Body of pancreas (tissue), 4 donors: ENCODE measurements around the gene LMTK2.

Experiments
- POLR2A ChIP-seq, 3 donors: fragments of 450-650 bp; IDR thresholded peaks; one replicate each; pipeline ENCODE4 v1.6.1; 2016; ENCODE audit warnings: antibody characterized with exemption in 3 of 3, mild to moderate bottlenecking in 2 of 3
- TF ChIP-seq, protein P1 (sequence below), 7 experiments: fragments of 450-650 bp in 4 of 7; fragments of 200-600 bp in 3 of 7; sonication (generic) in 3 of 7; IDR thresholded peaks; one replicate each; pipeline ENCODE4 v1.5.1; 2016 to 2019; ENCODE audit warnings: antibody characterized with exemption in 7 of 7

- TF ChIP-seq, protein P1, sequence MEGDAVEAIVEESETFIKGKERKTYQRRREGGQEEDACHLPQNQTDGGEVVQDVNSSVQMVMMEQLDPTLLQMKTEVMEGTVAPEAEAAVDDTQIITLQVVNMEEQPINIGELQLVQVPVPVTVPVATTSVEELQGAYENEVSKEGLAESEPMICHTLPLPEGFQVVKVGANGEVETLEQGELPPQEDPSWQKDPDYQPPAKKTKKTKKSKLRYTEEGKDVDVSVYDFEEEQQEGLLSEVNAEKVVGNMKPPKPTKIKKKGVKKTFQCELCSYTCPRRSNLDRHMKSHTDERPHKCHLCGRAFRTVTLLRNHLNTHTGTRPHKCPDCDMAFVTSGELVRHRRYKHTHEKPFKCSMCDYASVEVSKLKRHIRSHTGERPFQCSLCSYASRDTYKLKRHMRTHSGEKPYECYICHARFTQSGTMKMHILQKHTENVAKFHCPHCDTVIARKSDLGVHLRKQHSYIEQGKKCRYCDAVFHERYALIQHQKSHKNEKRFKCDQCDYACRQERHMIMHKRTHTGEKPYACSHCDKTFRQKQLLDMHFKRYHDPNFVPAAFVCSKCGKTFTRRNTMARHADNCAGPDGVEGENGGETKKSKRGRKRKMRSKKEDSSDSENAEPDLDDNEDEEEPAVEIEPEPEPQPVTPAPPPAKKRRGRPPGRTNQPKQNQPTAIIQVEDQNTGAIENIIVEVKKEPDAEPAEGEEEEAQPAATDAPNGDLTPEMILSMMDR (IDR thresholded peaks at IDR 0.05): no peak
- TF ChIP-seq POLR2A (IDR thresholded peaks at IDR 0.05): no peak
Measured at GRCh38 chr7:98210513-98211220, 104.0 kb downstream of the LMTK2 start.
